IgD-negative memory B cell (primary cell): ENCODE data around the gene KRT6A. TPM values are rescaled to one million over a fixed set of nuclear protein-coding genes. Genes with fewer than 3 reads are reported as not detected.

ENCODE experiments used
- H3K27ac Mint-ChIP-seq, 3 donors: one replicate each; pipeline ENCODE4 v1.8.0; 2020 to 2022; ENCODE audit warnings: mild to moderate bottlenecking in 3 of 3, mixed read lengths in 3 of 3, moderate library complexity in 1 of 3
- H3K27me3 Mint-ChIP-seq: one replicate; pipeline ENCODE4 v1.8.0; 2021; ENCODE audit warnings: mixed read lengths
- H3K36me3 Mint-ChIP-seq: one replicate; pipeline ENCODE4 v1.8.0; 2020; ENCODE audit warnings: mild to moderate bottlenecking, mixed read lengths
- H3K4me1 Mint-ChIP-seq, 3 donors: one replicate each; pipeline ENCODE4 v1.8.0; 2020 to 2022; ENCODE audit warnings: mixed read lengths in 3 of 3, mild to moderate bottlenecking in 1 of 3
- H3K4me3 Mint-ChIP-seq, 4 donors: one replicate each; pipeline ENCODE4 v1.8.0; 2020 to 2022; ENCODE audit warnings: mild to moderate bottlenecking in 4 of 4, mixed read lengths in 4 of 4, moderate library complexity in 3 of 4
- H3K9me3 Mint-ChIP-seq, 3 donors: one replicate each; pipeline ENCODE4 v1.8.0; 2020 to 2021; ENCODE audit warnings: mixed read lengths in 3 of 3, mild to moderate bottlenecking in 1 of 3
- polyA plus RNA-seq: library from polyadenylated mRNA; unstranded; fragments of 300-500 nt; fragmentation: Illumina TruSeq; gene quantifications from one replicate; pipeline ENCODE4 v1.2.3, GENCODE V29; 2021

The KRT6A gene
- polyA plus RNA-seq, 1 donor from 2014 or later = not detected

- H3K27ac Mint-ChIP-seq = no peak overlapping the region
- H3K4me3 Mint-ChIP-seq = no peak overlapping the region
- H3K27me3 Mint-ChIP-seq = peaks cover 7% of the 10 kb centered on the region
- H3K36me3 Mint-ChIP-seq = peaks cover 1% of the 10 kb centered on the region
- peaks cover 0 to 2% (median 0%) of the 10 kb centered on the region in 3 donors for H3K4me1 Mint-ChIP-seq
- no peaks in the 10 kb centered on the region for H3K9me3 Mint-ChIP-seq
These were observed 36.4 kb upstream of the KRT6A start for GRCh38 chr12:52529417-52529816.

- Mint-ChIP-seq H3K27me3 (peaks cover 9% of the 10 kb centered on the region), H3K9me3 (no peaks in the 10 kb centered on the region), H3K4me1 (peaks cover 0 to 2% (median 0%) of the 10 kb centered on the region in 3 donors), H3K36me3 (peaks cover under 1% of the 10 kb centered on the region), H3K27ac (no peak overlapping the region), H3K4me3 (peak overlapping the region in 1 of 4 donors; percentile 79)
These were observed 35.6 kb upstream of the KRT6A start for GRCh38 chr12:52528641-52529143.

- Mint-ChIP-seq H3K4me1 (peaks cover 0 to 2% (median 0%) of the 10 kb centered on the region in 3 donors), H3K36me3 (no peaks in the 10 kb centered on the region), H3K27ac (no peak overlapping the region), H3K27me3 (peaks cover 13% of the 10 kb centered on the region), H3K4me3 (no peak overlapping the region), H3K9me3 (no peaks in the 10 kb centered on the region)
These were observed 34.2 kb upstream of the KRT6A start for GRCh38 chr12:52527121-52527800.

- H3K4me1 Mint-ChIP-seq = no peaks in the 10 kb centered on the region
- H3K27me3 Mint-ChIP-seq = peaks cover 13% of the 10 kb centered on the region
- H3K9me3 Mint-ChIP-seq = no peaks in the 10 kb centered on the region
- no peak overlapping the region for H3K27ac Mint-ChIP-seq
- no peaks in the 10 kb centered on the region for H3K36me3 Mint-ChIP-seq
- no peak overlapping the region for H3K4me3 Mint-ChIP-seq
These were observed 33.5 kb upstream of the KRT6A start for GRCh38 chr12:52526511-52526951.

- H3K4me3 Mint-ChIP-seq = no peak overlapping the region
- H3K27ac Mint-ChIP-seq = no peak overlapping the region
- H3K36me3 Mint-ChIP-seq = no peaks in the 10 kb centered on the region
- peaks cover 13% of the 10 kb centered on the region for H3K27me3 Mint-ChIP-seq
- no peaks in the 10 kb centered on the region for H3K4me1 Mint-ChIP-seq
- no peaks in the 10 kb centered on the region for H3K9me3 Mint-ChIP-seq
These were observed 32.8 kb upstream of the KRT6A start for GRCh38 chr12:52525661-52526499.

GRCh38 chr12:52524898-52525591 lies 32.0 kb upstream of the KRT6A start:
- Mint-ChIP-seq H3K9me3 (no peaks in the 10 kb centered on the region), H3K27ac (no peak overlapping the region), H3K4me3 (no peak overlapping the region)

DNA sequence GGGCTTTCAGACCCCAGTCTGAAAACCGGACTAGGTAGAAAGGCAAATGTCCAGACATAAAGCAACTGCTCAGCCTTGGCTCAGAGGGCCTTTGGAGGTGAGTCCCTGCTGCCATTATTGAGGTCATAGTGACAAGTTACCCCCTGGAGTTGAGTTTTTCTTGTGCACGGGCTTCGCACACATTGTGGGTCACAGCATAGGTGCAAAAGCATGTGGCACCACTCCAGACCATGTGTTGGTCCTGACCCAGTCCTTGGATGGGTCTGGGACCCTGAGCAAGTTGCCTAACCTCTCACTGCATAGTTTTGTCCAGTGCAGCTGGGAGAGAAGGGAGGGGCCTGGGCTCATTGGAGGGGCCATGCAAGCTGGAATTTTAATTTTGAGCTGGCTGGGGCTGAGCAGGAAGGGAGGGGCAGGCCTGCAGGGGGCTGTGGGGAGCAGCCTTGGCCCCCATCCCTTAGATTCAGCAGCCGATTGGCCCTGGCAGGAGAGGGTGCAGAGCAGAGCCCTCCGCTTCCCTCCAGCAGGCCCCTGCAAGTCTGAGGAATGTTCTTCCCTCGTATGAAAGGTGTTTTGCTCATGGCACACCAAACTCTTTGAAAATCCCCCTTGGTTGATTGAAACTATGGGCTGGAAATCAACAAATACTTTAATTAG lies 31.3 kb upstream of the KRT6A start:
- H3K4me3 Mint-ChIP-seq = no peak overlapping the region
- H3K36me3 Mint-ChIP-seq = no peaks in the 10 kb centered on the region
- no peaks in the 10 kb centered on the region for H3K4me1 Mint-ChIP-seq
- H3K9me3 Mint-ChIP-seq = no peaks in the 10 kb centered on the region
- peaks cover 13% of the 10 kb centered on the region for H3K27me3 Mint-ChIP-seq
- H3K27ac Mint-ChIP-seq = no peak overlapping the region

More at GRCh38 chr12:52524898-52525591, 32.0 kb upstream of the KRT6A start:
- Mint-ChIP-seq H3K4me1 (no peaks in the 10 kb centered on the region), H3K36me3 (no peaks in the 10 kb centered on the region), H3K27me3 (peaks cover 13% of the 10 kb centered on the region)

DNA sequence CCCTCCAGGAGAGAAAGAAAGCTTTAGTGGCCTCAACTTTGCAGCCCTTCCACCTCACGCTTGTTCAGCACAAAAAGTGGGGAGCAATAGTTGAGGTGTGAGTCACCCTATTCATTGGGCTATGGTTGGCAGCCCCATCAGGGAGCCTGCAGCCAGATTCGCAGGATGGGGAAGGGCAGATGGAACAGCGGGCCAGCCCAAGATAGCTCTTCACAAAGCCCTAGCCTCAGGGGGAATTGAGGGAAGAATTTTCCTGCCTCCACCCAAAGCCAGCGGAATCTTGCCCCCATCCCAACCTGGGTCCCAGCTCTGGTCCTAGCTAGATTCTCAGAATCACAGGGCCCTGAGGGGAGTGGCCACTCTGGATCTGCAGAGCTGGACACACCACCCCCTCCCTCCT lies 30.8 kb upstream of the KRT6A start:
- Mint-ChIP-seq H3K27ac (no peak overlapping the region), H3K27me3 (peaks cover 13% of the 10 kb centered on the region), H3K4me1 (no peaks in the 10 kb centered on the region), H3K4me3 (no peak overlapping the region), H3K36me3 (no peaks in the 10 kb centered on the region), H3K9me3 (no peaks in the 10 kb centered on the region)

- Mint-ChIP-seq H3K27me3 (peaks cover 13% of the 10 kb centered on the region), H3K4me3 (no peak overlapping the region), H3K27ac (no peak overlapping the region), H3K36me3 (no peaks in the 10 kb centered on the region), H3K4me1 (no peaks in the 10 kb centered on the region), H3K9me3 (no peaks in the 10 kb centered on the region)
These were observed 29.4 kb upstream of the KRT6A start for GRCh38 chr12:52522346-52523011.

GRCh38 chr12:52521568-52522266 lies 28.7 kb upstream of the KRT6A start:
- Mint-ChIP-seq H3K36me3 (no peaks in the 10 kb centered on the region), H3K4me1 (no peaks in the 10 kb centered on the region), H3K4me3 (no peak overlapping the region), H3K27me3 (peaks cover 11% of the 10 kb centered on the region), H3K27ac (no peak overlapping the region), H3K9me3 (no peaks in the 10 kb centered on the region)

- no peak overlapping the region for H3K27ac Mint-ChIP-seq
- peaks cover 8% of the 10 kb centered on the region for H3K27me3 Mint-ChIP-seq
- H3K4me3 Mint-ChIP-seq = no peak overlapping the region
- H3K4me1 Mint-ChIP-seq = no peaks in the 10 kb centered on the region
- no peaks in the 10 kb centered on the region for H3K36me3 Mint-ChIP-seq
- no peaks in the 10 kb centered on the region for H3K9me3 Mint-ChIP-seq
These were observed 28.1 kb upstream of the KRT6A start for GRCh38 chr12:52521175-52521567.

DNA sequence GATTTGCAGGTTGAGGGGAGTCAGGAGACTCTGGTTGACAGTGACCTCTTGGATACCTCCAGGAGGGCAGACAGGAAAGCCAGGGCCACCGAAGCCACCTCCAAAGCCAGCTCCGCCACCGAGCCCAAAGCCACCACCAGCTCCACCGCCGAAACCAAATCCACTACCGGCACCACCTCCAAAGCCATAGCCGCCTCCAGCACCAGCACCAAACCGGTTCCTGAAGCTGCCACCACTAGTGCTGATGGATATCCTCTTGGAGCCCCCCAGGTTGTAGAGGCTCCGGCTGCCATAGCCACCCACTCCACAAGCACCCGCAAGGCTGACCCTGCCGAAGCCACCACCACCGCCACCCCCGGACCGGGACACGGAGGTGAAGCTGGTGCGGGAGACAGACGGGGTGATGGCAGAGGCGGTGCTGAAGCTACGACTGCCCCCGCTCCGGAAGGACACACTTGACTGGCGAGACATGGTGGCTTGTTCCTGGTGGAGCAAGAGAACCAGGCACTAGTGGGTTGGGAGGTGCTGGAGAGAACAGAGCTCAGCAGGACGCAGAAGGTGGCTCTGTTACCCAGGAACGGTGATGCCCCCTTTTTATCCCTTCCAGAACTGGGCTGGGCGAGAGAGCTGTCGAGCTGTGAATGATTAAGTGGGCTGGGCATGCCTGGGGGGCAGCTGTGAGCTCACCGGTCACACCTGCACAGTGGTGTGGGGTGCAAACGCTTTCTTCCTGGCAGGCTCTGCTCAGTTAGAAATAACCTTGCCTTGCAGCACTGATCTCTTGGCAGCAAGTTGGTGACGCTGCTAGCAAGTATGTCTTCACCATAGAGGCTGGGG lies 27.0 kb upstream of the KRT6A start, which contains the start of gene KRT5:
Gene KRT5 (minus strand): TSS at position 569 of the 837 bp plus-strand sequence. CDS start 98 bp downstream, at position 471.
- Mint-ChIP-seq H3K4me3 (no peak within 1 kb of the TSS), H3K4me1 (no peaks in the 10 kb centered on the region), H3K27ac (no peak within 1 kb of the TSS)

GRCh38 chr12:52519387-52519703 lies 26.3 kb upstream of the KRT6A start:
- Mint-ChIP-seq H3K27me3 (peaks cover 10% of the 10 kb centered on the region), H3K9me3 (no peaks in the 10 kb centered on the region), H3K27ac (no peak overlapping the region)

More for the DNA sequence above, 27.0 kb upstream of the KRT6A start, which contains the start of gene KRT5:
- peaks cover 9% of the 10 kb centered on the region for H3K27me3 Mint-ChIP-seq
- no peaks in the 10 kb centered on the region for H3K9me3 Mint-ChIP-seq
- H3K36me3 Mint-ChIP-seq = no peaks in the 10 kb centered on the region

More at GRCh38 chr12:52519387-52519703, 26.3 kb upstream of the KRT6A start:
- Mint-ChIP-seq H3K36me3 (no peaks in the 10 kb centered on the region), H3K4me3 (no peak overlapping the region), H3K4me1 (no peaks in the 10 kb centered on the region)
